Occipital lobe (tissue), 2 donors: ENCODE measurements around the gene TAS2R41. TPM values are rescaled to one million over a fixed set of nuclear protein-coding genes. Genes with fewer than 3 reads are reported as not detected.

Source experiments
- DNase-seq: peaks from one replicate; lab custom pipeline; 2025; lab: John Stamatoyannopoulos, UW
- total RNA-seq: library from RNA; depleted of rRNA; stranded (reverse); fragments of >200 nt; gene quantifications from one replicate; pipeline ENCODE4 v1.2.3, GENCODE V29; 2014

The TAS2R41 gene
- not detected for total RNA-seq

DNA sequence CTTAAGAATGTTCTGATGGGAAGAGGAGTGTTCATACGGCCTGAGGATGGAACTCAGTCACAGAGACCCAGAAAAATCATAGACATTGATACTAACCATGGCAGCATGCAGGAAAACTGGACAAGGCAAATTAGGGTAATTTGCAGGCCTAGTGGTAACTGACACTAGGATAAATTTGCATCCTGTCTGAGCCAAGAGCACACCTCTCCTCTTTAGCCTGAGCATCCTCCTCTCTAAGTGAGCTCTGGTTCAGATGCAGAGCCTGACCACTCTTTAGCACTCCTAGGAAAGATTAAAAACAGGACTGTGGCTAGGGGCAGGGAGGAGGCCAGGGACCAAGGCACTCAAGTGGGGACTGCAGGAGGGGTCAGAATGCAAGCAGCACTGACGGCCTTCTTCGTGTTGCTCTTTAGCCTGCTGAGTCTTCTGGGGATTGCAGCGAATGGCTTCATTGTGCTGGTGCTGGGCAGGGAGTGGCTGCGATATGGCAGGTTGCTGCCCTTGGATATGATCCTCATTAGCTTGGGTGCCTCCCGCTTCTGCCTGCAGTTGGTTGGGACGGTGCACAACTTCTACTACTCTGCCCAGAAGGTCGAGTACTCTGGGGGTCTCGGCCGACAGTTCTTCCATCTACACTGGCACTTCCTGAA is at the start of gene TAS2R41:
TAS2R41 (plus strand) TSS at position 373 of the 650 bp plus-strand sequence; CDS start at position 373, 0 bp downstream.
- no peak for DNase-seq

DNA sequence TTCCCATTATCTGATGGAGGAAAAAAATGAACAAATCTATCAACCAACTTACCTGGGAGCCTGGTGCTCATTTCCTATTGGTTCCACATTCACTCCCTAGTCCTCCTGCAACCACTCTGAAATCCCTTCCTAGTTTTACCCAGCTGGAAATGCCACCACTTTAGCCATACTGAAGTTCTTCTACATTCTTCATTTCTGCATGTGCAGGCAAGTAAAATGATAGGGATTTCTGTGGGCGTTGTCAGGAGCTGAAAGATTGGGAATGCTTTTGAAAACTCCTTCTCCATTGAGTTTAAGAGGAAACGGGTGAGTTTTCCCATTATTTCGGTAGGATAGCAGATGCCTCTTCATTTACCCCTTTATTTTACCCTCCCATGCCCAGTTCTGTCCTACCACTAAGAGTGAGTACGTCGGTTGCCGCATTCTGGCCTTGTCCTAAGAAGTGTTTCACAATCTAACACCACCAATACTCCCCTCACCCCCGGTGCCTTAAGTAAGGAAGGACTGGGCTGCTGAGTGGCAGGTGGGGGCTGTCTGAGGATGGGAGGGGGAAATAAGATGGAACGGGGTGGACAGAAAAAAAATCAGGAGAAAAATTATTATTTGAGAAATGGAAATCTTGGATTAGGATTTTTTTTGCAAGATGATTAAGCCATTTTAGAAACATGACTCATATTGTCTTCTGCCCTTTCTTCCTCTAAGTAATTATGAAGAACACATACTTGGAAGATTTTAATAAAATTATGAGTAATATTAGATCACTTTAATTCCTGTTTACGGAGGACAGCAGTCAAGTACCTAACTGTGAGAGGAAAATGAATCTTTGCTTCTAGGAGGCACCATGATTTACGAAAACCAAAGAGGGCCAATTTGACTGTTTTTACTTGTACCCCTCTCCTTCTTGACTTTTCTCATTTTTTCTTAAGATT is 47.6 kb upstream of the TAS2R41 start:
- no peak for DNase-seq

DNA sequence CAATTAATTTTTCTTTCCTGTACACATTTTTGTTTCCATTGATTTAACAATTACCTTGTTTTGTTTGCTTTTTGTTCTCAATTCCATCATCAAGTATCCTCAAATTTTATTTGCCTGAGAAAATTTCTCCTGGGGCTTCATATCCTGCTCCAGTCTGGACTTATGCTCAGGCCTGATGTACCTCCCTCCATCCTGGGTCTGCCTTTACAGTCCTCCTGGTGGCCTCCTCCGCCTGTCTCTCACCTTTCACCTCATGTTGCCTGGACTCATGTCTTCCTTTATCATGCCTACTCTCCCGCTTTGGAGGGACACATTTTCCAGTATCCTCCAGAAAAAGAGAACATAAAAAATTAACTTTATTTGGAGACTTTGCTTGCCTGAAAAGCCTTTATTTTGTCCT is 46.6 kb upstream of the TAS2R41 start:
- DNase-seq: no peak

DNA sequence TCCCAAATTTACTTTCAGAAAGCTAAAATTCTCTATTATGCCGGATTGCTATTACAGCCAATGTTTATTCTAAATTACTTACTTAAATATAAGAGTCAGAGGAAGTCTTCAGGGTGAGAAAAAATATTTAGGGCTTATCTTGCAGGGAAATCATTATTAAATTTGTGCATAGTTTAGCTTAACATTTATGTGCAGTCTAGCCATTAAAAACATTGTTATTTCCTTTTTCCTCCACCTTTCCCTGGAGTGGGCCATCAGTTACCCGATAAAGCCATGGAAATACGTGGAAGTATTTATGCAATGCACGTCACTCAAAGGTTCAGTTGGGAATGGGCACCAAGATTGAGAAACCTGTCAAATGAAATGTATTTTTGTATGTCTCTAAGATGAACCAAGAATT is 43.9 kb upstream of the TAS2R41 start:
- DNase-seq: no peak

GRCh38 chr7:143434660-143435059 is 43.0 kb upstream of the TAS2R41 start:
- DNase-seq: no peak

DNA sequence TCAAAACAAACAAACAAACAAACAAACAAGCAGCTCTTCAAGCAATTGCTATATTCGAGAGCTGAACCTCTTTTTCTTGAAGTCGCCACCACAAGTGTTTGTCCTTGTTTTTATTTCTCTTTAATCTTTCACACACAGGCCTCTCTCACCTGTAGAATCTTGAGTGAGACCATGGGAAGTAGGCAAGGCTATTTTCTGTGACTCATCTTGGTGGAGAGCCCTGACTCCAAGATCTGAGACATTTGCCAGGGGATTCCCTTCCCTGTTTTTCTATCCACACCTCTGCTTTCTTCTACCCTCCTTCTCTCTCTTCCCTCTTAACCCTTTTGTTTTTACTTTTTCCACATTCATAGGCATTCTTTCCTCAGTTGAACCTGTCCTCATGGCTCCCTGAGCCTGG is 42.4 kb upstream of the TAS2R41 start:
- no peak for DNase-seq

GRCh38 chr7:143436325-143436946 is 41.2 kb upstream of the TAS2R41 start:
- DNase-seq: no peak

DNA sequence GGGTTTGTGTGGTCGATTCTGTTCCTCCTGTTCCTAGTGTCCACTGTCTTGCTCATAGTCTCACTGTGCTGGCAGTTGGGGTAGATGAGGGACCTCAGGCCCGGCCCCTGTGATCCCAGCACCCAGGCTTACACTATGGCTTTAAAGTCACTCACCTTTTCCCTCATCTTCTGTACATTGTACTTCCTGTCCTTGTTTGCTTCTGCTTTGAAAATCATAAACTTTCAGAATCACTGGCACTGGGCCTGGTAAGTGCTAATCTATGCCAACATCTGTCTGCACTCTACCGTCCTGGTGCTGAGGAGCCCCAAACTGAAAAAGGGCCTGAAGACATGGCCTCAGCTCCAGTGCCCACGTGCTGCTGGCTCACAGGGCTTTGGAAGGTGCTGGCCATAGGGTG is 40.1 kb upstream of the TAS2R41 start:
- DNase-seq: no peak

DNA sequence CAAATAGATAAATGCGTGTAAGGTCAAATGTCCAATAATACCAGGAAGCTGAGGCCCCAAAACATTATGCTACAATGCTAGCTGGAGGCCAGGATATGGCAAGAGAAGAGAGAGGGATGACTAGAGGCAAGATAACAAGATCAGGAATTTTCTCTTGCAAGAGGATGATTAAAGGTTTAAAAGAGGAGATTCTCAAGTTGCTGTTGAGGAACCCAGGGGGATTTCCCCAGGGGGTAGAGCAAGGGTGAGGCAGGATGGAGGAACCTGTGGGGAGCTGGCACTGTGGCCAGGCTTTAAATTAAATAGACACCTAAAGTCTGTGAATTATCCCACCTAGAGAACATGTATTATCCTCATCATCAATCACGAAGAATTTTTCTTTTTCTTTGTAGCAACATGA is 37.8 kb upstream of the TAS2R41 start:
- DNase-seq: no peak

GRCh38 chr7:143443153-143443552 is 34.5 kb upstream of the TAS2R41 start, which contains the start of gene TAS2R60:
TSS of gene TAS2R60 (plus strand) at chr7:143443453. CDS start at chr7:143443453, 0 bp downstream.
- no peak for DNase-seq

- DNase-seq: no peak
These were observed 33.5 kb upstream of the TAS2R41 start for GRCh38 chr7:143444063-143444782.

GRCh38 chr7:143444785-143445184 is 32.9 kb upstream of the TAS2R41 start:
- DNase-seq: no peak

DNA sequence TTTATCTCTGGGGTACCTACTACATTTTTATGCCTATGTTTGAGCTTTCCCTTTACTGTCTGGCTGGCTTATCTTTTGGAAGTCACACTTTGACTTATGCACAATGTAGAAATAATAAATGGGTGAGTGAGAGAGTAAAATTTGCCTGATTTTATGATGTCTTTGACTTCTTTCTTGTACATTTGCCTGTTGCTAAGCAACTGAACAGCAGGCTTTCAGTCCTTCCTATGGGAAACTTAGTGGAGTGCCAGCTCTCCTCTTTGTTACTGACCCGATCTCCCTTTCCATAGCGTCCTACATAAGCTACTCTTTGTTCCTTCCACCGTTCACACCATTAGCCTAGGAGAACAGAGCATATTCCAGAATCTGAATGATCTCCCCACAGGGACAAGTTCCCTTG is 30.2 kb upstream of the TAS2R41 start:
- no peak for DNase-seq

- no peak for DNase-seq
These were observed 29.2 kb upstream of the TAS2R41 start for GRCh38 chr7:143448429-143448828.

GRCh38 chr7:143449793-143450192 is 27.9 kb upstream of the TAS2R41 start:
- DNase-seq: no peak

DNA sequence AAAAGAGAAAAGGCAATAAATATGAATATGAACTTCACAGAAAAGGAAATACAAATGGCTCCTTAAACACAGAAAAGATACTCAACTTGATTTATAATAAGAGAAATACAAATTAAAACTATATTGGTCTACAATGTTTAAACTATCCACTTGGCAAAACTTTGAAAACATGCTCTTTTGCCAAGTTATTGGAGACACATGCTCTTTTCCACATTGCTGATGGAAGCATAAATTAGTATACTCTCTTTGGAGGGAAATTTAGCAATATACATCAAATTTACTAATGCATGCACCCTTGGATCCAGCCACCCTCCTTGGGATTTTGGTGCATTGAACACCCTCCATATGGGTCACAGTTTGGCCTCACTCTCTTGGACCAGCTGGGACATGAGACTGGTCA is 26.6 kb upstream of the TAS2R41 start:
- DNase-seq: no peak

- DNase-seq: no peak
These were observed 25.9 kb upstream of the TAS2R41 start for GRCh38 chr7:143451746-143452145.

GRCh38 chr7:143452495-143452894 is 25.2 kb upstream of the TAS2R41 start:
- DNase-seq: no peak

DNA sequence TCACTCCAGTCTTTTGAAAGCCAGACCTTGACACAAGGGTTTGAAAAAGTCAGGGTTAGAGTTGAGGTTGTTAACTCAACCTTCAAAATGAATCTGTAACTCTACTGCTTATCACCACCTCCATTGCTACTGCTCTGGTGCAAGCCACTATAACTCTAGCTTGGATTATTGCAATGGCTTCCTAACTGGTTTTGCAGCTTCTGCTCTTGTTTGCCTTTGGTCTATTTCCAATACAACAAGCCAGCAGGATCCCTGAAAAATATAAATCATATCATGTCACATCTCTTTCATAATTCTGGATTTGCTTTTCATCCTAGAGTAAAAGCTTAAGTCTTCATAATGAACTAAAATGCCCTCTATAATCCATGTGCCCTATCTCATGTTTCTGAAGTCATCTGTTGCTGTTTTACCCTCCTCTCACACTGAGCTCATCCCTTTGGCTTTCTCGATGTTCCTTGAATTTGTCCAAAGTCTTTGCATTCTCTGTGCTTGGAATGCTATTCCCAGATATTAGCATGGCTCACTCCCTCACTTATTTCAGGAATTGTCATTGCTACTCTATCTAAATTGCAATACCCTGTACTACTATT is 23.5 kb upstream of the TAS2R41 start:
- DNase-seq: no peak

GRCh38 chr7:143455491-143455890 is 22.2 kb upstream of the TAS2R41 start:
- no peak for DNase-seq

DNA sequence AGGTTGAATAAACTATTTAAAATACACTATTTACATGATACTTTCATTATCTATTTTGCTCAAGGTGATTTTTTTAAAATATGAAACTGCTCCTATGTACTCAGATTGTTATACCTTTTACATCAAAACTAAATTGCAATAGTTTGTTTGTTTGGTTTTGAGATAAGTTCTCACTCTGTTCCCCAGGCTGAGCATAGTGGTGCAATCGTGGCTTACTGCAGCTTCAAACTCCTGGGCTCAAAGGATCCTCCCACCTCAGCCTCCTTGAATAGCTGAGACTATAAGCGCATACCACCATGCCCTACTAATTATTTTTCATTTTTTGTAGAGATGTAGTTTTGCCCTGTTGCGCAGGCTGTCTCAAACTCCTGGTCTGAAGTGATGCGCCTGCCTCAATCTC is 21.7 kb upstream of the TAS2R41 start:
- DNase-seq: no peak
